ENCODE measurements around the gene EEIG2. TPM values are rescaled to one million over a fixed set of nuclear protein-coding genes. Genes with fewer than 3 reads are reported as not detected.

The EEIG2 gene
- total RNA-seq, 1 donor from 2014 or later, result 13.9 TPM

- peaks cover 4% of the 10 kb centered on the region for H3K9me3 Mint-ChIP-seq
- no peak overlapping the region for H3K27ac Mint-ChIP-seq
- no peak for DNase-seq (ENCODE audit: low spot score in 2 of 2, unreplicated experiment in 2 of 2)
- H3K4me1 Mint-ChIP-seq, result peaks cover 38% of the 10 kb centered on the region
- no peak for TF ChIP-seq CTCF (IDR thresholded peaks at IDR 0.05; ENCODE audit: unreplicated experiment)
- H3K4me3 Mint-ChIP-seq, result no peak overlapping the region
- H3K27me3 Mint-ChIP-seq (ENCODE audit: low read depth), result no peaks in the 10 kb centered on the region
- peaks cover 3% of the 10 kb centered on the region for H3K36me3 Mint-ChIP-seq
Measured at GRCh38 chr1:108590957-108591356, 31.1 kb downstream of the EEIG2 start.

- Mint-ChIP-seq H3K4me1 (peaks cover 38% of the 10 kb centered on the region), H3K27me3 (ENCODE audit: low read depth) (no peaks in the 10 kb centered on the region), H3K27ac (peak overlapping the region; percentile 32), H3K4me3 (no peak overlapping the region), H3K36me3 (peaks cover 3% of the 10 kb centered on the region), H3K9me3 (peaks cover 4% of the 10 kb centered on the region)
- TF ChIP-seq CTCF (IDR thresholded peaks at IDR 0.05; ENCODE audit: unreplicated experiment), result no peak
- no peak for DNase-seq (ENCODE audit: low spot score in 2 of 2, unreplicated experiment in 2 of 2)
Measured at GRCh38 chr1:108591466-108591865, 31.6 kb downstream of the EEIG2 start.

- H3K4me3 Mint-ChIP-seq, result no peak overlapping the region
- H3K4me1 Mint-ChIP-seq, result peaks cover 42% of the 10 kb centered on the region
- no peak for DNase-seq (ENCODE audit: low spot score in 2 of 2, unreplicated experiment in 2 of 2)
- H3K36me3 Mint-ChIP-seq, result peaks cover 3% of the 10 kb centered on the region
- peak overlapping the region; percentile 32 for H3K27ac Mint-ChIP-seq
- no peaks in the 10 kb centered on the region for H3K27me3 Mint-ChIP-seq (ENCODE audit: low read depth)
- no peak for TF ChIP-seq CTCF (IDR thresholded peaks at IDR 0.05; ENCODE audit: unreplicated experiment)
- peaks cover 4% of the 10 kb centered on the region for H3K9me3 Mint-ChIP-seq
Measured at GRCh38 chr1:108592030-108592759, 32.3 kb downstream of the EEIG2 start.

- TF ChIP-seq CTCF (IDR thresholded peaks at IDR 0.05; ENCODE audit: unreplicated experiment), result no peak
- Mint-ChIP-seq H3K4me1 (peaks cover 50% of the 10 kb centered on the region), H3K9me3 (no peaks in the 10 kb centered on the region), H3K4me3 (no peak overlapping the region), H3K27me3 (ENCODE audit: low read depth) (no peaks in the 10 kb centered on the region), H3K36me3 (no peaks in the 10 kb centered on the region), H3K27ac (no peak overlapping the region)
- DNase-seq (ENCODE audit: low spot score in 2 of 2, unreplicated experiment in 2 of 2), result no peak
Measured at GRCh38 chr1:108593448-108593847, 33.5 kb downstream of the EEIG2 start.

GRCh38 chr1:108595507-108595906 lies 35.6 kb downstream of the EEIG2 start:
- H3K27me3 Mint-ChIP-seq (ENCODE audit: low read depth), result no peaks in the 10 kb centered on the region
- H3K27ac Mint-ChIP-seq, result peak overlapping the region; percentile 72
- no peaks in the 10 kb centered on the region for H3K9me3 Mint-ChIP-seq
- no peak for TF ChIP-seq CTCF (IDR thresholded peaks at IDR 0.05; ENCODE audit: unreplicated experiment)
- DNase-seq (ENCODE audit: low spot score in 2 of 2, unreplicated experiment in 2 of 2), result no peak
- H3K4me3 Mint-ChIP-seq, result no peak overlapping the region
- H3K4me1 Mint-ChIP-seq, result peaks cover 55% of the 10 kb centered on the region
- H3K36me3 Mint-ChIP-seq, result no peaks in the 10 kb centered on the region

Measured in mesothelial cell of epicardium (in vitro differentiated cells).